GM19240 (cell line): ENCODE data around the gene ZNF865.
A peak's percentile ranks its signal among the peaks of the same experiment; 100 is the strongest.

Experiments
- DNase-seq: peaks from one replicate; pipeline ENCODE4 v3.0.0; 2011; ENCODE audit warnings: low spot score; ENCODE audit not compliant: insufficient read length

Gene ZNF865

DNA sequence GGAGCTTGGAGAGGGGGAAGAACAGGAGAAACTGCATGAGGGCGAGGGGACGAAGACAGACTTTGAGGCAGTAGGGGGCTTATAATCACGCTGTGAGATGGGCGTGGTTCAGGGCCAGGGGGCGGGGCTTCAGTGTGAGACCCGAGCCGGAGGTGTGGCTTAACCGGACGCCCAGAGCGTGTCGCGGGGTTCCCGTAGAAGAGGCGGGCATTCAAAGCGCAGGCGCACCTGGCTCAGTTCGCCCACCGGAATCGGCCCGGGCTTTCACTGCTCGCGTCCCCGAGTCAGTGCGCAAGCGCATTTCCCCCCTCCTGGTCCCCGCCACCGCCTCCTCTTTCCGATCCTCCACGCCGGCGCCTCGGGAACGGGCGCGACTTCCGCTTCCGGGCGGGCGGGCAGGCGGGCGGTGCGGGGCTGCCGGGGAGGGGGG lies 225 bp upstream of the ZNF865 start:
- peak; percentile 92 for DNase-seq

DNA sequence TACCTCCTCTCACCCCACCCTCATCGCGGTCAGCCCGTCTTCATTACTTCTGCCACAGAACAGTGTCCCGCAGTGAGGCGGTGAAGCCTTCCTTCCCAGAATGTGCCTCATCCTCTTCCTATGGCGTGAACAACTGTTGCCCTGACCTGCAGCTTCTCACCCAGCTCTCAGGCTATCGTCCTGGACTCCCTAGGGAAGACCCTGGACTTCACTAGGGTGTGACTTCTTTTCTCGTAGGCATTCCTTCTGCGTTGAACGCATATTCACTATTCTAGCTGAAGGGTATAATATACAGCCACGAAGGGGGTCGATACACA lies 982 bp downstream of the ZNF865 start:
- no peak for DNase-seq

DNA sequence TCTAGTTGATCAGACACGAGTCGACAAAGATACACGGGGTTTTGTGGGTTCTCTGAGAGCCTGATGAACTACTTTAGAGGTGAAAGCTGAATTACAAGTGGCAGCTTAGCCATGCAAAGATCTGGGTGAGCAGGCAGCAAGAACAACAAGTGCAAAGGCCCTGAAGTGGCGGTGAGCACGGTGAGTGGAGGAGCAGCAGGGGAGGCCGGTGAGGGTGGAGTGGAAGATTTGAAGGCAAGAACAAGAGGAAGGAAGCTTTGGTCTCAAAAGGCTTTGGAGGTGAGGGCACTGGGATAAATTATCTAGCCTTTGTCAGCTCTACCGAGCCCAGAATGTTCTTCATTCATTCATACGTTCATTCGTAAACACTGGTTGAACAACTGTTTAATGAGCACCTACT lies 1.4 kb downstream of the ZNF865 start:
- no peak for DNase-seq

DNA sequence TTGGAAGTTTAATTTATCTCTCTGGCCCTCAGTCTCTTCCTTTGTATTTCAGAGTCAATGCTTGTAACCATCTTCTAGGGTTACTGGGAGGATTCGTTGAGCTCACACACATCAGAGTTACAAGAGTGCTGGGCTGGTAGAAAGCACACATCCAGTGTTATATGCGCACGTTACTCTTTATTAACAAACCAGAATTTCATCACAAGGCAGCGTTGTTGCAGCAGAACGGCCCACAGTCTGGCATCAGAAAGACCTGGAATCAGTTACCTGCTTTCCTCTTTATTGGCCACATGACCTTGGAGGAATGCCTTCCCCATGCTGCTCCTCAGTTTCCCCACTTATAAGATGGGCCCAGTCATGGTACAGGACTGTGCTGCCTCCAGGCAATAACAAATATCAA lies 3.9 kb downstream of the ZNF865 start:
- DNase-seq: no peak

DNA sequence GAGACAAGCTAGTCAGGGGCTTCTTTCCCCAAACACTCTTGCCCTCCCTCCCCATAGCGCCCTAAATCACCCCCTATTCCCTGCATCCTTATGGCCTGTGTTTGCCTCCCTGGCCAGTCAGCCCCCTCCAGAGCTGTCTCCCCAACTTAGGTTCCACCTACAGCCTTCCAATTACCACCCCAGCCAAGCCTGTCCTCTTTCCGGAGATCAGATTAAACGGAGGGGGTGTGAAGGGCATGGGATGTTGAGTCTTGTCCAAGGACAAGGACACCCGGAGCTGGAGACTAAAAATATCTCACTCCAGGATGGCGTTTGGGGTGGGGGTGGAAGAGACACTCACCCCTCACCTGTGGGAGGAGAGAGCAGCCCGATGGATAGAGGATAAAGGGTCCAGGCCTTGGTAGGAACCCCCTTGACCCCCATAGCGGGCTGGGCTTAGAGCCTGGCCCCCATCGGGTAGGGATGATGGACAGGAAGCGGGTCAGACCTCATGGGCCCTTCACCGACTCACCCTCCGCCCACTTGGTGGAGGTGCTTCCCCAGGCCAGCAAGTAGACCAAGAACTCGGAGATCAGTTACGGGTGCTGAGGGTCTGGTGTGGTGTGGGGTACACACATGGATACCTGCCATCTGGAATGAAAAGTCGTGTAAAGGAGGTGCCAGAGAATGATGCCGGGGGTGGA lies 6.0 kb downstream of the ZNF865 start:
- DNase-seq: no peak

DNA sequence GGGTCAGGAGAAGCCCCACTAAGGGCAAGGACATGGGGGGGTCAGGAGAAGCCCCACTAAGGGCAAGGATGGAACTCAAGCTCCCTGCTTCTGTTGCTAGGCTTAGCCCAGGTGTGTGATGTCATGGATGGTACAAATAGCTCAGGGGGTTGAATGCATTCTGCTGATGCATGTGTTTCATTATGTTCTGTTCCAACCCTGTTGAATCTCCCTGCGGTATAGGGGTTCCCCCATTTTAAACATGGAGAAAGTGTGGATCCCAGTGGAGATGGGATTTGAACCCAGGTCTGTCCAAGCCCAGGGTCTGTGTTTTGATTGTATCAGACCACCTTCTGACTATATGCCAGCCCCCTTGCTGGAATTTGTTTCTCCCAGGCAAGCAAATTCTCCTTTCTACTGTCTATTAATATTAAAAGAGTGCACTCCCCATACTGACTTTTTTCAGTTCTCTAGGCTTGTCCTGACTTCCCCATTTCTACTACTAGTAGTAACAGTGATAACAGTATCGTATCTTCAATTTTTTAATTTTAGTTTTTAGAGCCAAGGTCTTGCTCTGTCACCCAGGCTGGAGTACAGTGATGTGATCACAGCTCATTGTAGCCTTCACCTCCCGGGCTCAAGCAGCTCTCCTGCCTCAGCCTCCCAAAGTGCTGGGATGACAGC lies 6.7 kb downstream of the ZNF865 start:
- no peak for DNase-seq

DNA sequence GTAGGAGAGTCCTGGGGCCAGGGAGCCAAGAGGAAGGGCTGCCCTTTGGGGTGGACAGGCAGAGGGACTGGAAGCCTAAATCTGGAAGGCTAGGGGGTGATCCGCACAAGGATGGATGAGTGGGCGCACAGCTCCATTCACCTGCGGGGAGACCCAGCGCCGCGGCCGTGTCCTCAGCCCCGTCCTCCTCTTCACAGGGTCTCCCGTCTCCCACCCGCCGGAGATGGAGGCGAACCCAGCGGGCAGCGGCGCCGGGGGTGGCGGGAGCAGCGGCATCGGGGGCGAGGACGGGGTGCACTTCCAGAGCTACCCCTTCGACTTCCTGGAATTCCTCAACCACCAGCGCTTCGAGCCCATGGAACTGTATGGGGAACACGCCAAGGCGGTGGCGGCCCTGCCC lies 7.9 kb downstream of the ZNF865 start:
- DNase-seq: no peak

DNA sequence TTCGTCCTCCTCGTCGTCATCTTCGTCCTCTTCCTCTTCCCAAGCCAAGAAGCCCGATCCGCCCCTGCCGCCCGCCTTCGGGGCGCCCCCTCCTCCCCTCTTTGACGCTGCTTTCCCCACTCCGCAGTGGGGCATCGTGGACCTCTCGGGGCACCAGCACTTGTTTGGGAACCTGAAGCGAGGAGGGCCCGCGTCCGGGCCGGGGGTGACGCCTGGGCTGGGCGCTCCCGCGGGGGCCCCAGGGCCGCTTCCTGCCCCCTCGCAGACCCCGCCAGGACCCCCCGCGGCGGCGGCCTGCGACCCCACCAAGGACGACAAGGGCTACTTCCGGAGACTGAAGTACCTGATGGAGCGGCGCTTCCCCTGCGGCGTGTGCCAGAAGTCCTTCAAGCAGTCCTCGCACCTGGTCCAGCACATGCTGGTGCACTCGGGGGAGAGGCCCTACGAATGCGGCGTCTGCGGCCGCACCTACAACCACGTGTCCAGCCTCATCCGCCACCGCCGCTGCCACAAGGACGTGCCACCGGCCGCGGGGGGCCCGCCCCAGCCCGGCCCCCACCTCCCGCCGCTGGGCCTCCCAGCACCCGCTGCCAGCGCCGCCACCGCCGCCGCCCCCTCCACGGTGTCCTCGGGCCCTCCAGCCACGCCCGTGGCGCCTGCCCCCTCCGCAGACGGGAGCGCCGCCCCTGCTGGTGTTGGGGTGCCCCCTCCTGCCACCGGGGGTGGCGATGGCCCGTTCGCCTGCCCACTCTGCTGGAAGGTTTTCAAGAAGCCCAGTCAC lies 8.7 kb downstream of the ZNF865 start:
- no peak for DNase-seq

DNA sequence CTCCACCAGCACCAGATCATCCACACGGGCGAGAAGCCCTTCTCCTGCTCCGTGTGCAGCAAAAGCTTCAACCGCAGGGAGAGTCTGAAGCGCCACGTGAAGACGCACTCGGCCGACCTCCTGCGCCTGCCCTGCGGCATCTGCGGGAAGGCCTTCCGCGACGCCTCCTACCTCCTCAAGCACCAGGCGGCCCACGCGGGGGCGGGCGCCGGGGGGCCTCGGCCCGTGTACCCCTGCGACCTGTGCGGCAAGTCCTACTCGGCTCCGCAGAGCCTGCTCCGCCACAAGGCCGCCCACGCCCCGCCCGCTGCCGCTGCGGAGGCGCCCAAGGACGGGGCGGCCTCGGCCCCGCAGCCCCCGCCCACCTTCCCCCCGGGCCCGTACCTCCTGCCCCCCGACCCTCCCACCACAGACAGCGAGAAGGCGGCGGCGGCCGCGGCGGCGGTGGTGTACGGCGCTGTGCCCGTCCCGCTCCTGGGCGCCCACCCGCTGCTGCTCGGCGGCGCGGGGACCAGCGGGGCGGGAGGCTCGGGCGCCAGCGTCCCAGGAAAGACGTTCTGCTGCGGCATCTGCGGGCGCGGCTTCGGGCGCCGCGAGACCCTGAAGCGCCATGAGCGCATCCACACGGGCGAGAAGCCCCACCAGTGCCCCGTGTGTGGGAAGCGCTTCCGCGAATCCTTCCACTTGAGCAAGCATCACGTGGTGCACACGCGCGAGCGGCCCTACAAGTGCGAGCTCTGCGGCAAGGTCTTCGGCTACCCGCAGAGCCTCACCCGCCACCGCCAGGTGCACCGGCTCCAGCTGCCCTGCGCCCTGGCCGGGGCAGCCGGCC lies 9.5 kb downstream of the ZNF865 start:
- no peak for DNase-seq

DNA sequence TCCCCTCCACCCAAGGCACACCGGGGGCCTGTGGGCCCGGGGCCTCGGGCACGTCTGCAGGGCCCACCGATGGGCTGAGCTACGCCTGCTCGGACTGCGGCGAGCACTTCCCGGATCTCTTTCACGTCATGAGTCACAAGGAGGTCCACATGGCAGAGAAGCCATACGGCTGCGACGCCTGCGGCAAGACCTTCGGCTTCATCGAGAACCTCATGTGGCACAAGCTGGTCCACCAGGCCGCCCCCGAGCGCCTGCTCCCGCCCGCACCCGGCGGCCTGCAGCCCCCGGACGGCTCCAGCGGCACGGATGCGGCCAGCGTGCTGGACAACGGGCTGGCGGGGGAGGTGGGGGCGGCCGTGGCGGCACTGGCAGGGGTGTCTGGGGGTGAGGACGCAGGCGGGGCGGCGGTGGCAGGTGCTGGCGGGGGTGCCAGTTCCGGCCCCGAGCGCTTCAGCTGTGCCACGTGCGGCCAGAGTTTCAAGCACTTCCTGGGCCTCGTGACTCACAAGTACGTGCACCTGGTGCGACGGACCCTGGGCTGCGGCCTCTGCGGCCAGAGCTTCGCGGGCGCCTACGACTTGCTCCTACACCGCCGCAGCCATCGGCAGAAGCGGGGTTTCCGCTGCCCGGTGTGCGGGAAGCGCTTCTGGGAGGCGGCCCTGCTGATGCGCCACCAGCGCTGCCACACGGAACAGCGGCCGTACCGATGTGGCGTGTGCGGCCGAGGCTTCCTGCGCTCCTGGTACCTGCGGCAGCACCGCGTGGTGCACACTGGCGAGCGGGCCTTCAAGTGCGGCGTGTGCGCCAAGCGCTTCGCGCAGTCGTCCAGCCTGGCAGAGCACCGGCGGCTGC lies 10.3 kb downstream of the ZNF865 start:
- no peak for DNase-seq

DNA sequence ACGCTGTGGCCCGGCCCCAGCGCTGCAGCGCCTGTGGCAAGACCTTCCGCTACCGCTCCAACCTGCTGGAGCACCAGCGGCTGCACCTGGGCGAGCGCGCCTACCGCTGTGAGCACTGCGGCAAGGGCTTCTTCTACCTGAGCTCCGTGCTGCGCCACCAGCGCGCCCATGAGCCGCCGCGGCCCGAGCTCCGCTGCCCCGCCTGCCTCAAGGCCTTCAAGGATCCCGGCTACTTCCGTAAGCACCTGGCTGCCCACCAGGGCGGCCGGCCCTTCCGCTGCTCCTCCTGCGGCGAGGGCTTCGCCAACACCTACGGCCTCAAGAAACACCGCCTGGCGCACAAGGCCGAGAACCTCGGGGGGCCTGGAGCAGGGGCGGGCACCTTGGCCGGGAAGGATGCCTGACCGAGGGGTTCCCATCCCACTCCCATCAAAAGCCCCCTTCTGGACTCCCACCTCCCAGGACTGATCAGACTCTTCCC lies 11.0 kb downstream of the ZNF865 start:
- no peak for DNase-seq

DNA sequence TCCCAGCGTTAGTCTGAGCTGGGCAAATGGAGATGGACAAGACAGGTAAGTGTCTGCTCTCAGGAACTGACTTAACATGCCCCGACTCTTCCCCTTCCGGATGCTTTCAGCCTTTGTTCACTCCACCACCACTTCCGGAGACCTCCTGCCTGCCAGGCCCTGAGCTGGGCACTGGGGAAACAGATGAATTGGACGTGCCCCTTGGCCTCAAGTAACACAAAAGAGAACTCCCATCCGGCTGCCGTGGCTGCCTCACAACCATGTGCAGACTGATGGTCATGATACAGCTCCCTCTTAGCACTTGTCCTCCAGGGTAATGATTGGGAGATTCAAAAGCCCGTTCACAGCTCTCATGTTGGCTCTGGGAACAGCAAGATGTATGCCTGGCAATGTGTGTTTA lies 12.0 kb downstream of the ZNF865 start:
- no peak for DNase-seq

DNA sequence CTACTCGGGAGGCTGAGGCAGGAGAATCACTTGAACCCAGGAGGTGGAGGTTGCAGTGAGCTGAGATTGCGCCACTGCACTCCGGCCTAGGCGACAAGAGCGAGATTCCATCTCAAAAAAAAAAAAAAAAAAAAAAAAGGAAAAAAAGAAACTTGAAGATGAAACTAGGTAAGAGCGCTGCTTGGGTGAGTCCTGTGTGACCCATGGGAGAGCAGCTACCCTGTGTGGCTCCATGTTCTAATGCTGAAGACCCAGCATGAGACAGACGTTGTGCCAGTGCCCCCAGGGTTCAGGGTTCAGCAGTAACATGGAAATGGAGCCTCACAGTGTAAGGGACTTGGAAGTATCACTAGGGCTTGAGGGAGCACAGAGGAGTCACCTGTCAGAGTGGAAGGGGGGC lies 13.0 kb downstream of the ZNF865 start:
- no peak for DNase-seq

DNA sequence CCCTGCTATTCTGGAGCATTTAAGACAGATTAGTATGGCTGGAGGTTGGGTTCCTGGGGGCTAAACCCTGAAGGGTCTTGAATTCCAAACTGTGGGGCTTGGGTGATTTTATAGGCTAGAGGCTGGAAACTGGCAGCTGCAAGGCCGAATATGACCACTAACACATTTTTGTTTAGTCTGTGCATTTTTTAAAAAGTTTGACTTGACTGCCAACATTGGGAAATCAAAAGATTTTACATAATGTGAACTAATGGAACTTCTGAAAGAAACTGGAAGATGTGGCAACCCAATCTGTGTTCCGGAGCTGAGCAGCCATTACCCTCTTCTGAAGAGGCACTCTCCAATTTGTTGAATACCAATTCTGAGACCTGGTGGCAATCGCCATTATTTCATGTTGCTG lies 13.8 kb downstream of the ZNF865 start:
- DNase-seq: no peak

DNA sequence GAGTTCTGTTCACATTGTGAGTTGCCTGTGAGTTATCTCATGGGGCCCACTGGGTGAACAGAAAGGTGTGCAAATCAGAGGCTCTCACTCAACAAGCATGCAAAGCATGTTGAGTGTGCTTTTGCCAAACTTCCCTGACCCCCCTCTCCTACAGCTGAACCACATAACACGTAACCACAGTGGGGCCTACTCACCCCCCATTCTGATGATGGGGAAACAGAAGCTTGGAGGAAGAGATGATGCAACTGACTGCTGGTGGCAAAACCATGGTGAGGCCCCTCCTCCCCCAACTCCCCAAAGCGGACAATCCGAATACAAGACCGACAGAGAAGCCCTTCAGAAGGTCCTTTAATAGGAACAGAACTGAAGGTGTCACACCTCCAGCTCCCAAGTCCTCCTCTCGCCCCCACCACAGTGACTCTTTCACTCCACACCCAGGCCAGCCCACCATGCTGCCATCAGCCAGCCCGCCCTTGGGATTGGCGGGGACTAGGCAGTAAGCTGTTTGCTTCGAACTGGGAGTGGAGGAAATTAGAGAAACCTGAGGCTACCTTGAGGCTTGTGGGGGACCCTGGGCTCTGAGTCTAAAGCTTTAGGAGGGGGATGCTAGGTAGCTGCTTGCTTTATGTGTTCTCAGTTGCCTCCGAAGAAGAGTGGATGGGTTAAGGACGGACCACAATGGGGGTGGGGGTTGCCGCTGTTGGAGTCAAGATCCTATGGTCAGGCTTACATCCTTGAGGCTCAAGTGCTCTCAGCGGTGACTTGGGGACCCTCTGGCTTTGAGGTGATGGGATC lies 15.2 kb downstream of the ZNF865 start:
- no peak for DNase-seq

DNA sequence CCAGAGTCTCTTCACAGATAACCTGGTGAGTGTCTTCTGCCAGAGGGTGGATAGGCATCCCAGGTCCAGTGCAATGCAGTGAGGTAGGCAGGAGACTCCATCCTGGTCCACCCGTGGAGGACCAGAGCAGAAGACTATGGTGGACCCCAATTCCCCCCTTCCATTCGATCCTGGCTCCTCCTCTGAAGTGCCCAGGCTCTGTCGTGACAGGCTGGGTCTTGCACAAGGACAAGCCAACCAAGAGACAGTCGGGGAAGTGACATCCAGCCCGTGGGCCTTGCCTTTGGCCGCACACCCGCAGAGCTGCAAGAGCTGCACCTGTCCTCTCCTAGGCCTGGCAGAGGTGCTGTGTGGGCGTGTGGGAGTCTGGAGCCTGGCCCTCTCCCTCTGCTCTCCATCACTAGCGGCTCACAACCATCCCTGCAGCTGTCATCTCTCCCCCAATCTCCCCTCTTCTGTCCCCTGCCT lies 15.8 kb downstream of the ZNF865 start:
- no peak for DNase-seq

DNA sequence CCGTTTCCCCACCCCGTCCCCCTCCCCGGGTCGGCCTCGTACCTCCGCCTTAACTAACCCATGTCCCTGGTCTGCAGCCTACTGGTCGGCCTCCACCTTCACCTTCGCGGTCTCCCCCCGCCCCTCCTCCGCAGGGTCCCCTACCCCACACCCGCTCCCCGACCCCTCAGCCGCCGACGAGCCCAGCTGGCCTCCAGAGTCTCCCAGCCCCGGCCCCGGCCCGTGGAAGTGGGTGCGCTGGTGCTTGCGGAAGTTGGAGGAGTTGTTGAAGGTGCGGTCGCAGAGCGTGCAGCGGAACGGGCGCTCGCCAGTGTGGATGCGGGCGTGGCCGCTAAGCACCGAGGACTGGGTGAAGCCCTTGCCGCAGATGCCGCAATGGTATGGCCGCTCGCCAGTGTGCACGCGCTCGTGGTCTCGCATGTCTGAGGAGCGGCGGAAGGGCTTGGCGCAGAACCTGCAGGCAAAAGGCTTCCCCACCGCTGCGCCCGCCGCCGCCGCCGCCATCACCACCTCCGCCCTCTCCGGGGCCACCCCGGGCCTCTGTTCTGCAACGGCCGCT lies 16.3 kb downstream of the ZNF865 start:
- no peak for DNase-seq

DNA sequence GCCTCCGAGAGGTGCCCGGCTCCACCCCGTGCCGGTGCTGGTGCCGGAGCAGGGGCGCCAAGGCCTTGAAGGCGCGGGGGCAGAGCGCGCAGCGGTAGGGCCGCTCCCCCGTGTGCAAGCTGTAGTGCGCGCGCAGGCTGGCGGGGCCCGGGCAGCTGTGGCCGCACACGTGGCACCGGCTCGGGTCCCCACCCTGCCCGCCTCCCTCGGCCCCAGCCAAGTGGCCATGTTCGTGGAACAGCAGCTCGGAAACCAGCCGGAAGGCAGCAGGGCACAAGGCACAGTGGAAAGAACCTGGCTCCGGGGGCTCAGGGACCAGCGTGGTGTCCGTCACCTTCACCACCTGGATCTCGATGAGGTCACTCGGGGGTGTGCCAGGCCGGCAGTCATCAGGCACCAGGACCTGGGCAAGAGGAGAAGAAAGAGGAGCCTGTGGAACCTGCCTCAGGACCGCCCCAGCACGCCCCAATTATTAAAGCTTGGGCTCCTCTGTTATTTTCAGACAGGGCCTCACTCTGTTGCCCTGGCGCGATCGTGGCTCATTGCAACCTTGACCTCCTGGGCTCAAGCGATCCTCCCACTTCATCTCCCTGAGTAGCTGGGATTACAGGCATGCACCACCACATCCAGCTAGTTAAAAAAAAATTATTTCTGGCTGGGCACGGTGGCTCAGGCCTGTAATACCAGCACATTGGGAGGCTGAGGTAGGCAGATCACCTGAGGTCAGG lies 17.0 kb downstream of the ZNF865 start:
- DNase-seq: no peak

DNA sequence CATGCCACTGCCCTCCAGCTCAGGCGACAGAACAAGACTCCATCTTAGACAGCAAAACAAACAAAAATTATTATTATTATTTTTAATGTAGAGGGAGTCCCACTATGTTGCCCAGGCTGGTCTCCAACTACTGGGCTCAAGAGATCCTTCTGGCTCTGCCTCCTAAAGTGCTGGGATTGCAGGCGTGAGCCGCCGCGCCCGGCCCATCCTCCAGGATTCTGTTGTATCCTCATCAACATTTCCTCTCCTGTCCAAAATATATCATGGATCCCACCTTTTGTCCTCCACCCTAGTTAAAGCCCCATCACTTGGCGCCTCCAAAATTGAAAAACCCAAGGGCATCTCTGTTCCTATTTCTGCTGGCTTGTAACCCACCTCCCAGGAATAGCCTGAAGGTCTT lies 17.7 kb downstream of the ZNF865 start:
- no peak for DNase-seq
